Stomach (tissue), 4 donors: Measurements from ENCODE around the gene FBXO4.

Experiments
- EP300 ChIP-seq: sonication (generic); formaldehyde crosslinking; IDR thresholded peaks from one replicate; pipeline ENCODE4 v1.6.1; 2017; ENCODE audit warnings: antibody characterized with exemption
- POLR2A ChIP-seq, 4 donors: fragments of 450-650 bp; IDR thresholded peaks; one replicate each; pipeline ENCODE4 v1.6.1; 2016; ENCODE audit warnings: antibody characterized with exemption in 4 of 4, control low read depth in 2 of 4, mild to moderate bottlenecking in 1 of 4, moderate library complexity in 1 of 4
- TF ChIP-seq, protein P1 (sequence below), 7 experiments: fragments of 450-650 bp in 4 of 7; fragments of 200-600 bp in 3 of 7; sonication (generic) in 3 of 7; IDR thresholded peaks; one replicate each; pipeline ENCODE4 v1.5.1; 2016 to 2019; ENCODE audit warnings: antibody characterized with exemption in 7 of 7, control low read depth in 2 of 7, mild to moderate bottlenecking in 1 of 7

DNA sequence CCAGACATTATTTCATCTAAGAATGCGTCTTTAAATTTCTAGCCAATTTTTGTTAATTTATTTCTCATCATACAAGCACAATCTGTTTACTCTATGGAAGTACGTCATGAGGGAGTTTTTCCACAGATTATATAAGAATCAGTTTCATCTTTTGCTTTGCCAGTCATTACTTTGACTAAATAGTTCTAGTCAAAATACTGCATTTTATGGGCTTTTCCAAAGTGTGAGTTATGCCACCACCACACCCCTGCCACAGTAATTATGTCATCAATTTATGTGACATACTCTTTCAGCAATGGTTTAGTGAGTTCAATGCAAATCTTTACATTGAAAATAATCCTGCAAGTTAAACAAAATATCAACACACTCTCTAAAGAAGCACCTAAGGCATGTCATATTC, 18.9 kb upstream of the FBXO4 start:
- TF ChIP-seq, protein P1, sequence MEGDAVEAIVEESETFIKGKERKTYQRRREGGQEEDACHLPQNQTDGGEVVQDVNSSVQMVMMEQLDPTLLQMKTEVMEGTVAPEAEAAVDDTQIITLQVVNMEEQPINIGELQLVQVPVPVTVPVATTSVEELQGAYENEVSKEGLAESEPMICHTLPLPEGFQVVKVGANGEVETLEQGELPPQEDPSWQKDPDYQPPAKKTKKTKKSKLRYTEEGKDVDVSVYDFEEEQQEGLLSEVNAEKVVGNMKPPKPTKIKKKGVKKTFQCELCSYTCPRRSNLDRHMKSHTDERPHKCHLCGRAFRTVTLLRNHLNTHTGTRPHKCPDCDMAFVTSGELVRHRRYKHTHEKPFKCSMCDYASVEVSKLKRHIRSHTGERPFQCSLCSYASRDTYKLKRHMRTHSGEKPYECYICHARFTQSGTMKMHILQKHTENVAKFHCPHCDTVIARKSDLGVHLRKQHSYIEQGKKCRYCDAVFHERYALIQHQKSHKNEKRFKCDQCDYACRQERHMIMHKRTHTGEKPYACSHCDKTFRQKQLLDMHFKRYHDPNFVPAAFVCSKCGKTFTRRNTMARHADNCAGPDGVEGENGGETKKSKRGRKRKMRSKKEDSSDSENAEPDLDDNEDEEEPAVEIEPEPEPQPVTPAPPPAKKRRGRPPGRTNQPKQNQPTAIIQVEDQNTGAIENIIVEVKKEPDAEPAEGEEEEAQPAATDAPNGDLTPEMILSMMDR (IDR thresholded peaks at IDR 0.05), result no peak
- TF ChIP-seq EP300 (no peak), POLR2A (IDR thresholded peaks at IDR 0.05) (no peak)
